SW480 (cell line): ENCODE results near the gene GMNC.

Experiments used
- DNase-seq: peaks from one replicate; pipeline ENCODE4 v3.0.0-alpha.2; 2016; ENCODE audit warnings: low spot score

Gene GMNC

GRCh38 chr3:190848870-190849269, 13.6 kb downstream of the GMNC start:
- DNase-seq, result no peak

- no peak for DNase-seq
Measured at GRCh38 chr3:190847436-190847835, 15.1 kb downstream of the GMNC start.

GRCh38 chr3:190840146-190840545, 22.3 kb downstream of the GMNC start:
- DNase-seq, result no peak

- DNase-seq, result no peak
Measured at GRCh38 chr3:190831225-190831624, 31.3 kb downstream of the GMNC start.

GRCh38 chr3:190830031-190830430, 32.5 kb downstream of the GMNC start:
- no peak for DNase-seq

- DNase-seq, result no peak
Measured at GRCh38 chr3:190826018-190826417, 36.5 kb downstream of the GMNC start.

GRCh38 chr3:190825386-190826016, 37.0 kb downstream of the GMNC start:
- no peak for DNase-seq

- DNase-seq, result peak; percentile 44
Measured at GRCh38 chr3:190811775-190812480, 50.6 kb downstream of the GMNC start.

- peak; percentile 15 for DNase-seq
Measured at GRCh38 chr3:190810957-190811356, 51.5 kb downstream of the GMNC start.

GRCh38 chr3:190809351-190809750, 53.1 kb downstream of the GMNC start:
- no peak for DNase-seq

GRCh38 chr3:190807719-190808375, 54.6 kb downstream of the GMNC start:
- DNase-seq, result no peak
